GM10266 (cell line): ENCODE results near the gene PTPRU.

Experiments
- DNase-seq: peaks from one replicate; pipeline ENCODE4 v3.0.0; 2012; ENCODE audit errors: extremely low spot score
- CTCF ChIP-seq: IDR thresholded peaks from 2 replicates; pipeline ENCODE4 v1.5.1; 2012; ENCODE audit warnings: mild to moderate bottlenecking, low read depth; ENCODE audit not compliant: control insufficient read depth, insufficient read depth; ENCODE audit errors: missing control alignments

The PTPRU gene

GRCh38 chr1:29346576-29346975 lies 110.3 kb downstream of the PTPRU start:
- DNase-seq, result no peak
- TF ChIP-seq CTCF, result no peak

GRCh38 chr1:29349871-29350491 lies 113.7 kb downstream of the PTPRU start:
- no peak for DNase-seq
- no peak for TF ChIP-seq CTCF

- no peak for DNase-seq
- TF ChIP-seq CTCF, result no peak
Measured at GRCh38 chr1:29352719-29353420, 116.5 kb downstream of the PTPRU start.

GRCh38 chr1:29354511-29355098 lies 118.3 kb downstream of the PTPRU start:
- TF ChIP-seq CTCF, result no peak
- DNase-seq, result no peak

GRCh38 chr1:29355375-29355774 lies 119.1 kb downstream of the PTPRU start:
- no peak for TF ChIP-seq CTCF
- DNase-seq, result no peak

GRCh38 chr1:29356663-29357062 lies 120.3 kb downstream of the PTPRU start:
- no peak for TF ChIP-seq CTCF
- DNase-seq, result no peak

- TF ChIP-seq CTCF, result no peak
- DNase-seq, result no peak
Measured at GRCh38 chr1:29357452-29357851, 121.1 kb downstream of the PTPRU start.
